A673 (cell line): ENCODE measurements around the gene SAMD14.

Source experiments
- CTCF ChIP-seq: fragments of 300-800, 200-600 bp; sonication (generic); conservative IDR thresholded peaks from 2 replicates; pipeline ENCODE4 v1.5.1; 2017; ENCODE audit warnings: low read depth, mild to moderate bottlenecking, antibody characterized with exemption, low read length, moderate library complexity, mixed read lengths
- EZH2 ChIP-seq: fragments of 200-600 bp; sonication (generic); IDR thresholded peaks from 2 replicates; pipeline ENCODE4 v1.6.1; 2017; ENCODE audit warnings: borderline replicate concordance, low read depth, mild to moderate bottlenecking, mixed read lengths, antibody characterized with exemption, low read length; ENCODE audit not compliant: poor library complexity, severe bottlenecking

- TF ChIP-seq CTCF (no peak), EZH2 (no peak)
Measured at GRCh38 chr17:50144355-50144754, 14.4 kb upstream of the SAMD14 start.
